Measurements from ENCODE around the gene KLC1.

GRCh38 chr14:103704708-103705107, 75.7 kb downstream of the KLC1 start:
- TF ChIP-seq TAF1 (IDR thresholded peaks at IDR 0.05; ENCODE audit: low read depth, low read length) (no peak), POLR2A (IDR thresholded peaks at IDR 0.05; ENCODE audit: low read depth, low read length) (no peak), POLR2AphosphoS5 (IDR thresholded peaks at IDR 0.05; ENCODE audit: low read depth, low read length) (no peak), SPI1 (IDR thresholded peaks at IDR 0.05; ENCODE audit: low read depth, low read length) (no peak), PAX5 (IDR thresholded peaks at IDR 0.05; ENCODE audit: insufficient read depth, low read length, severe bottlenecking) (no peak), POU2F2 (IDR thresholded peaks at IDR 0.05; ENCODE audit: low read depth, low read length) (no peak)

Measured in GM12891 (cell line).